MM.1S (cell line): ENCODE data around the gene VEPH1.

Experiments used
- DNase-seq: peaks from one replicate; pipeline ENCODE4 v3.0.0-alpha.2; 2015
- H2AFZ ChIP-seq: fragments of 300-600 bp; sonication (generic); 2 replicates; pipeline ENCODE4 v1.6.0; 2016; ENCODE audit warnings: antibody characterized with exemption, low read length
- H3F3A ChIP-seq: fragments of 300-600 bp; sonication (generic); 2 replicates; pipeline ENCODE4 v1.6.1; 2016; ENCODE audit warnings: mild to moderate bottlenecking, antibody characterized with exemption, low read length, moderate library complexity, mixed read lengths; ENCODE audit not compliant: insufficient read depth
- H3K27ac ChIP-seq: fragments of 300-600 bp; sonication (generic); 2 replicates; pipeline ENCODE4 v1.5.1; 2016; ENCODE audit warnings: mild to moderate bottlenecking, low read length
- H3K27me3 ChIP-seq: fragments of 300-600 bp; sonication (generic); replicated peaks from 2 replicates; pipeline ENCODE4 v1.6.0; 2016; ENCODE audit warnings: low read length; ENCODE audit not compliant: insufficient read depth
- H3K36me3 ChIP-seq: fragments of 300-600 bp; sonication (generic); replicated peaks from 2 replicates; pipeline ENCODE4 v1.6.1; 2016; ENCODE audit warnings: mild to moderate bottlenecking, low read length, mixed read lengths; ENCODE audit not compliant: insufficient read depth
- H3K4me1 ChIP-seq: fragments of 300-600 bp; sonication (generic); 2 replicates; pipeline ENCODE4 v1.6.1; 2016; ENCODE audit warnings: low read length, mixed read lengths
- H3K4me2 ChIP-seq: fragments of 300-600 bp; sonication (generic); 2 replicates; pipeline ENCODE4 v1.6.0; 2016; ENCODE audit warnings: low read depth, low read length
- H3K4me3 ChIP-seq: fragments of 300-600 bp; sonication (generic); 2 replicates; pipeline ENCODE4 v1.5.1; 2016; ENCODE audit warnings: low read length, mixed read lengths
- H3K79me2 ChIP-seq: fragments of 300-600 bp; sonication (generic); 2 replicates; pipeline ENCODE4 v1.6.1; 2016; ENCODE audit warnings: mixed run types, low read length, mixed read lengths
- H3K9ac ChIP-seq: fragments of 300-600 bp; sonication (generic); 2 replicates; pipeline ENCODE4 v1.6.1; 2016; ENCODE audit warnings: low read length, mixed read lengths
- H3K9me2 ChIP-seq: fragments of 300-600 bp; sonication (generic); replicated peaks from 2 replicates; pipeline ENCODE4 v1.6.1; 2016; ENCODE audit warnings: mild to moderate bottlenecking, low read length, mixed read lengths; ENCODE audit not compliant: insufficient read depth
- H3K9me3 ChIP-seq: fragments of 300-600 bp; sonication (generic); replicated peaks from 2 replicates; pipeline ENCODE4 v1.6.1; 2016; ENCODE audit warnings: mild to moderate bottlenecking, low read length, mixed read lengths; ENCODE audit not compliant: insufficient read depth
- H4K20me1 ChIP-seq: fragments of 300-600 bp; sonication (generic); 2 replicates; pipeline ENCODE4 v1.6.1; 2016; ENCODE audit warnings: mild to moderate bottlenecking, low read length, moderate library complexity, mixed read lengths; ENCODE audit not compliant: insufficient read depth
- CTCF ChIP-seq: fragments of 300-600 bp; sonication (generic); IDR thresholded peaks from 2 replicates; pipeline ENCODE4 v1.5.1; 2016; ENCODE audit warnings: antibody characterized with exemption, low read length, mixed read lengths
- EZH2 ChIP-seq: fragments of 300-600 bp; sonication (generic); optimal IDR thresholded peaks from 2 replicates; pipeline ENCODE3; 2017; ENCODE audit warnings: low read depth, mild to moderate bottlenecking, antibody characterized with exemption, low read length, mixed read lengths
- EZH2phosphoT487 ChIP-seq: fragments of 300-600 bp; sonication (generic); IDR thresholded peaks from 2 replicates; pipeline ENCODE4 v1.6.1; 2018; ENCODE audit warnings: antibody characterized with exemption, low read length

Gene VEPH1

GRCh38 chr3:157520485-157521150, 17.4 kb upstream of the VEPH1 start:
- Histone ChIP-seq H4K20me1 (no peaks in the 10 kb centered on the region; the same call in 1 of the 2 replicates), H3K9ac (no peak overlapping the region), H3F3A (no peaks in the 10 kb centered on the region), H2AFZ (no peak overlapping the region), H3K4me1 (no peaks in the 10 kb centered on the region), H3K4me3 (no peak overlapping the region), H3K79me2 (no peaks in the 10 kb centered on the region), H3K36me3 (no peaks in the 10 kb centered on the region), H3K27ac (no peak overlapping the region), H3K27me3 (no peaks in the 10 kb centered on the region), H3K4me2 (no peak overlapping the region), H3K9me2 (no peaks in the 10 kb centered on the region), H3K9me3 (no peaks in the 10 kb centered on the region)
- TF ChIP-seq EZH2 (no peak), CTCF (no peak), EZH2phosphoT487 (no peak)
- DNase-seq, result no peak

DNA sequence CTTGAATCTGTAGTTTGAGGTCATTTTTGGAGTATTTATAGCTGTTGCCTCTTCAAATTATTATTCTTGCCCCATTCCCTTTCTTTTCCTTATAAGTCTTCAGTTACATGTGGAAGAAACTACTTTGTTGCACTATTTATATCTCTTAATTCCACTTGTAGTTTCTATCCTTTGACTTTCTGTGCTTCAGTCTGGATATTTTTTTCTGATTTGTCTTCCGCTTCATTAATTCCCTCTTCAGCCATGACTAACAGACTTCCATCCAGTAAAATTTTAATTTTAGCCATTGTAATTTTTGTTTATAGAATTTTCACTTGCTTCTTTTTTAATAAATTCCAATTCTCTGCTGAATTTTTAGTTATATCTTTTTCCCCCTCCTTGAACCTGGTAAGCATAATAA, 15.7 kb upstream of the VEPH1 start:
- Histone ChIP-seq H3K27me3 (no peaks in the 10 kb centered on the region), H3F3A (no peaks in the 10 kb centered on the region), H3K4me3 (no peak overlapping the region), H3K9ac (no peak overlapping the region), H3K9me3 (no peaks in the 10 kb centered on the region), H2AFZ (no peak overlapping the region), H4K20me1 (no peaks in the 10 kb centered on the region), H3K79me2 (no peaks in the 10 kb centered on the region), H3K27ac (no peak overlapping the region), H3K4me1 (no peaks in the 10 kb centered on the region), H3K4me2 (no peak overlapping the region), H3K9me2 (no peaks in the 10 kb centered on the region), H3K36me3 (no peaks in the 10 kb centered on the region)
- TF ChIP-seq EZH2phosphoT487 (no peak), CTCF (no peak), EZH2 (no peak)
- DNase-seq, result no peak

DNA sequence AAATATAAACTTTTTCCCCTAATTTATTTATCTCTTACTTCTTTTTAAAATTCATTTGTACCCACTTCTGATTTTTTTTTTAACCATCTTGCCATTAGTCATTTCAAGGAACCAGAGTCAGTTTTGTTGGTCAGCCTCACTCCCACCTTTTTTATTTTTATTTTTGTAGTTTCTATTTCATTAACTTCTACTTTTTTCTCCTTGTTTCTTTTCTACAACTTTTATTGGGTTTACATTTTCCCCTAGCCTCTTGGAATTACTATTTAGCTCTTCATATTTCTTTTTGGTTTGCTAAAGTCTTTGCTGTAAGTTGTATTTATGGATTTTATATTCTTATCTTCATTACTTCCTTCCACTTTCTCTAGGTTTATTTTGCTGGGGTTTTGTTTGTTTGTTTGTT, 13.7 kb upstream of the VEPH1 start:
- no peak overlapping the region for H3K27ac ChIP-seq
- no peak for DNase-seq
- no peak overlapping the region for H3K4me2 ChIP-seq
- H3K4me3 ChIP-seq, result no peak overlapping the region
- no peaks in the 10 kb centered on the region for H3F3A ChIP-seq
- H3K36me3 ChIP-seq, result no peaks in the 10 kb centered on the region
- TF ChIP-seq CTCF, result no peak
- TF ChIP-seq EZH2, result no peak
- TF ChIP-seq EZH2phosphoT487, result no peak
- H3K27me3 ChIP-seq, result no peaks in the 10 kb centered on the region
- no peak overlapping the region for H3K9ac ChIP-seq
- H4K20me1 ChIP-seq, result no peaks in the 10 kb centered on the region
- no peaks in the 10 kb centered on the region for H3K9me3 ChIP-seq
- no peak overlapping the region for H2AFZ ChIP-seq
- no peaks in the 10 kb centered on the region for H3K4me1 ChIP-seq
- H3K9me2 ChIP-seq, result no peaks in the 10 kb centered on the region
- no peaks in the 10 kb centered on the region for H3K79me2 ChIP-seq
